ENCODE data around the gene TNKS1BP1. TPM values are rescaled to one million over a fixed set of nuclear protein-coding genes. Genes with fewer than 3 reads are reported as not detected.

Gene TNKS1BP1
- total and polyA plus RNA-seq, 2 experiments from 2014 or later = 54.9 to 104 TPM

DNA sequence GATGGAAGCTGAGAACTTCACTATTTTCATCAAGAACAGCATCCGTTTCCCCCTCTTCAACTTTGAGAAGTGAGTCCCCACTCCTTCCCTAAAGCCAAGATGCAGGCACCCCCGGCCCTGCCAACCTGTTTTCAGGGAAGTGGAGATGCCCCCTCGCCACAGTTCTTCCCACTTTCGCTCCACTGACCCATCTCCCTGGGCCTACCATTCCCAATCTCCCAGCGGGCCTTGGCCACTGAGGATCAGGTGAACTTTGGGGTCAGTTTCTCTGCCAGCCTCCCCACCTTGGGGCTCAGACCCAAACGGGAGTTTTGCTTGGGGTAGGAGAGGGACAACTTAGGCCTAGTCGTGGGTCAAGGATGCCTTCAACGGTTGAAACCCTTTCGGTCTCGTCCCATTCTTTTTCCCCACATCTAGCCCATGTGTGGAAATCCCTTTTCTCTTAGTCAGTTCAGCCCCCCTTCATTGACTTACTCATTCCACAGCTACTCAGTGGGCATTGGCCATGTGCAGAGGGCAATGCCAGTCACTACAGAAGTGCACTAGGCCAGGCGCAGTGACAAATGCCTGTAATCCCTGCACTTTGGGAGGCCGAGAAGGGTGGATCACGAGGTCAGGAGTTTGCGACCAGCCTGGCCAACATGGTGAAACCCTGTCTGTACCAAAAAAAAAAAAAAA lies 24.0 kb upstream of the TNKS1BP1 start:
- Histone ChIP-seq H3K27me3 (no peaks in the 10 kb centered on the region), H3K4me3 (no peak overlapping the region), H3K9me3 (ENCODE audit: low read depth) (no peaks in the 10 kb centered on the region), H3K27ac (no peak overlapping the region), H3K4me2 (no peak overlapping the region), H3K9me2 (replicated peaks; ENCODE audit: insufficient read depth) (no peaks in the 10 kb centered on the region), H3K4me1 (ENCODE audit: insufficient read depth) (no peaks in the 10 kb centered on the region), H4K20me1 (ENCODE audit: insufficient read depth, poor library complexity, severe bottlenecking) (no peaks in the 10 kb centered on the region), H2AFZ (no peak overlapping the region), H3K79me2 (no peaks in the 10 kb centered on the region), H3K36me3 (replicated peaks; ENCODE audit: insufficient read depth, low read depth) (no peaks in the 10 kb centered on the region)
- WGBS (ENCODE audit: low lambda C conversion rate, missing lambda C conversion rate) = 94% methylated on average over 14 of the region's 14 CpGs
- no peak for DNase-seq (ENCODE audit: low spot score)
- TF ChIP-seq, protein P1, sequence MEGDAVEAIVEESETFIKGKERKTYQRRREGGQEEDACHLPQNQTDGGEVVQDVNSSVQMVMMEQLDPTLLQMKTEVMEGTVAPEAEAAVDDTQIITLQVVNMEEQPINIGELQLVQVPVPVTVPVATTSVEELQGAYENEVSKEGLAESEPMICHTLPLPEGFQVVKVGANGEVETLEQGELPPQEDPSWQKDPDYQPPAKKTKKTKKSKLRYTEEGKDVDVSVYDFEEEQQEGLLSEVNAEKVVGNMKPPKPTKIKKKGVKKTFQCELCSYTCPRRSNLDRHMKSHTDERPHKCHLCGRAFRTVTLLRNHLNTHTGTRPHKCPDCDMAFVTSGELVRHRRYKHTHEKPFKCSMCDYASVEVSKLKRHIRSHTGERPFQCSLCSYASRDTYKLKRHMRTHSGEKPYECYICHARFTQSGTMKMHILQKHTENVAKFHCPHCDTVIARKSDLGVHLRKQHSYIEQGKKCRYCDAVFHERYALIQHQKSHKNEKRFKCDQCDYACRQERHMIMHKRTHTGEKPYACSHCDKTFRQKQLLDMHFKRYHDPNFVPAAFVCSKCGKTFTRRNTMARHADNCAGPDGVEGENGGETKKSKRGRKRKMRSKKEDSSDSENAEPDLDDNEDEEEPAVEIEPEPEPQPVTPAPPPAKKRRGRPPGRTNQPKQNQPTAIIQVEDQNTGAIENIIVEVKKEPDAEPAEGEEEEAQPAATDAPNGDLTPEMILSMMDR (IDR thresholded peaks at IDR 0.05; ENCODE audit: poor library complexity) = no peak
- no peak for TF ChIP-seq EZH2 (IDR thresholded peaks at IDR 0.05; ENCODE audit: borderline replicate concordance)
- no peak for TF ChIP-seq EZH2phosphoT487 (IDR thresholded peaks at IDR 0.05; ENCODE audit: low read depth, severe bottlenecking, unreplicated experiment)

DNA sequence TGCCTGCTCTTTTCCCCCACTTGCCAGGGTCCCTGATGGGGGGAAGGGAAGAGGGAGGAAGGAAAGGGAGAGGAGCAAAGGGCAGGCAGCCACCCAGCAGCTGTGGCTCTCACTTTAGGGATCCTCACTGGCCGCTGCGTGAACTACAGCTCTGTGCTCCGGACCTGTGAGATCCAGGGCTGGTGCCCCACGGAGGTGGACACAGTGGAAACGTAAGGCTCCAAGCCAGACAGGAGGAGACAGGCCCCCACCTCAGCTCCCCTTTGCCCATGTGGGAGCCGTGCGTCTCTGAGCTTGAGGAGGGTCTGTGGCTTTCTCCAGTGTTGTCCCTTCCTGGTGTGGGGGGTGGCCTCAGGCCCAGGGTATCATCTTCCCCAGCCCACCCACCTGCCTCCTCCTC lies 23.3 kb upstream of the TNKS1BP1 start:
- H4K20me1 ChIP-seq (ENCODE audit: insufficient read depth, poor library complexity, severe bottlenecking) = no peaks in the 10 kb centered on the region
- H3K36me3 ChIP-seq (replicated peaks; ENCODE audit: insufficient read depth, low read depth) = no peaks in the 10 kb centered on the region
- H3K27ac ChIP-seq = no peak overlapping the region
- TF ChIP-seq EZH2 (IDR thresholded peaks at IDR 0.05; ENCODE audit: borderline replicate concordance) = no peak
- TF ChIP-seq, protein P1 (IDR thresholded peaks at IDR 0.05; ENCODE audit: poor library complexity) = no peak
- TF ChIP-seq EZH2phosphoT487 (IDR thresholded peaks at IDR 0.05; ENCODE audit: low read depth, severe bottlenecking, unreplicated experiment) = no peak
- no peaks in the 10 kb centered on the region for H3K9me3 ChIP-seq (ENCODE audit: low read depth)
- H3K4me1 ChIP-seq (ENCODE audit: insufficient read depth) = no peaks in the 10 kb centered on the region
- no peaks in the 10 kb centered on the region for H3K9me2 ChIP-seq (replicated peaks; ENCODE audit: insufficient read depth)
- no peaks in the 10 kb centered on the region for H3K79me2 ChIP-seq
- H3K27me3 ChIP-seq = no peaks in the 10 kb centered on the region
- no peak overlapping the region for H2AFZ ChIP-seq
- DNase-seq (ENCODE audit: low spot score) = no peak
- H3K4me3 ChIP-seq = no peak overlapping the region
- no peak overlapping the region for H3K4me2 ChIP-seq
- 84% methylated on average over 7 of the region's 7 CpGs for WGBS (ENCODE audit: low lambda C conversion rate, missing lambda C conversion rate)

DNA sequence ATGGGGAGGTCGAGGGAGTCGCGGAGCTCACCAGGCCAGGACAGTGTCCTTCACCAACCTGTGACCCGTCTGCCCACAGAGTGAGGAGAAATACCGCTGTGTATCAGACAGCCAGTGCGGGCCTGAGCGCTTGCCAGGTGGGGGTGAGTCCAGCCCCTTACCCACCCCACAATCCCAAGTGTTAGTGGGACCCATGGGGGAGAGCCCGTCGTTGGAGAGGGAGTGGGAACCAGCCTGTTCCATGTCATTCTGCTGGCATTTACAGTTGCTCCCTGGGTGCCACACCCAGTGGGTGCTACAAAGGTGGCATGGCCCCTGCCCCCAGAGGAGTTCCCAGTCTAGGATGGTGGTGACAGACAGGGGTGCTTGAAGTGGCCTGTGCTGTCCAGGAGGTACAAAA lies 22.6 kb upstream of the TNKS1BP1 start:
- WGBS (ENCODE audit: low lambda C conversion rate, missing lambda C conversion rate) = 92% methylated on average over 9 of the region's 9 CpGs
- no peak overlapping the region for H3K4me2 ChIP-seq
- no peak overlapping the region for H3K27ac ChIP-seq
- H3K4me3 ChIP-seq = no peak overlapping the region
- no peaks in the 10 kb centered on the region for H3K27me3 ChIP-seq
- TF ChIP-seq EZH2 (IDR thresholded peaks at IDR 0.05; ENCODE audit: borderline replicate concordance) = no peak
- no peak for TF ChIP-seq EZH2phosphoT487 (IDR thresholded peaks at IDR 0.05; ENCODE audit: low read depth, severe bottlenecking, unreplicated experiment)
- TF ChIP-seq, protein P1 (IDR thresholded peaks at IDR 0.05; ENCODE audit: poor library complexity) = no peak
- H3K36me3 ChIP-seq (replicated peaks; ENCODE audit: insufficient read depth, low read depth) = no peaks in the 10 kb centered on the region
- H3K9me2 ChIP-seq (replicated peaks; ENCODE audit: insufficient read depth) = no peaks in the 10 kb centered on the region
- DNase-seq (ENCODE audit: low spot score) = no peak
- H3K9me3 ChIP-seq (ENCODE audit: low read depth) = no peaks in the 10 kb centered on the region
- no peaks in the 10 kb centered on the region for H3K79me2 ChIP-seq
- H4K20me1 ChIP-seq (ENCODE audit: insufficient read depth, poor library complexity, severe bottlenecking) = no peaks in the 10 kb centered on the region
- H3K4me1 ChIP-seq (ENCODE audit: insufficient read depth) = no peaks in the 10 kb centered on the region
- no peak overlapping the region for H2AFZ ChIP-seq
